ENCODE data around the gene C4orf50.

DNA sequence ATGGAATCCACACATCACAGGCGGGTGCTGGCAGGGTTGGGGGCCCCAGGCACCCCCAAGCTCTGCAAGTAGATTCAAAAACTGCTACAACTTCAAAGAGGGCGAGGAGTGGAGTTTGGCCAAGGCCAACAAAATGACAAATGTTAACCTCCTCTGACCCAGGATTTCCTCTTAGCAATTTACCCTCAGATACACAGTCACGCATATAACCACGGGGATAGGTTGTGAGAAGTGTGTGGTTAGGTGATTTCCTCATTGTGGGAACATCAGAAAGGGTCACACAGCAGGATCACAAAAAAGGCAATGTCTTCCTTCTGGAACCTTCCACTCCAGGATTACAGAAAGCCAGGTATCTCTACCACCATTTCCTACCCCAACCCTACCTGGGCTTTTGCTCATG is 62.4 kb downstream of the C4orf50 start:
- no peak for TF ChIP-seq EZH2 (IDR thresholded peaks at IDR 0.05; ENCODE audit: borderline replicate concordance, low read depth, low read length, severe bottlenecking)
- TF ChIP-seq, protein P1, sequence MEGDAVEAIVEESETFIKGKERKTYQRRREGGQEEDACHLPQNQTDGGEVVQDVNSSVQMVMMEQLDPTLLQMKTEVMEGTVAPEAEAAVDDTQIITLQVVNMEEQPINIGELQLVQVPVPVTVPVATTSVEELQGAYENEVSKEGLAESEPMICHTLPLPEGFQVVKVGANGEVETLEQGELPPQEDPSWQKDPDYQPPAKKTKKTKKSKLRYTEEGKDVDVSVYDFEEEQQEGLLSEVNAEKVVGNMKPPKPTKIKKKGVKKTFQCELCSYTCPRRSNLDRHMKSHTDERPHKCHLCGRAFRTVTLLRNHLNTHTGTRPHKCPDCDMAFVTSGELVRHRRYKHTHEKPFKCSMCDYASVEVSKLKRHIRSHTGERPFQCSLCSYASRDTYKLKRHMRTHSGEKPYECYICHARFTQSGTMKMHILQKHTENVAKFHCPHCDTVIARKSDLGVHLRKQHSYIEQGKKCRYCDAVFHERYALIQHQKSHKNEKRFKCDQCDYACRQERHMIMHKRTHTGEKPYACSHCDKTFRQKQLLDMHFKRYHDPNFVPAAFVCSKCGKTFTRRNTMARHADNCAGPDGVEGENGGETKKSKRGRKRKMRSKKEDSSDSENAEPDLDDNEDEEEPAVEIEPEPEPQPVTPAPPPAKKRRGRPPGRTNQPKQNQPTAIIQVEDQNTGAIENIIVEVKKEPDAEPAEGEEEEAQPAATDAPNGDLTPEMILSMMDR (IDR thresholded peaks at IDR 0.05; ENCODE audit: borderline replicate concordance, extremely low read depth, low read length, poor library complexity, severe bottlenecking): no peak

Data from DND-41 (cell line).